ENCODE data around the gene SYDE2. TPM values are rescaled to one million over a fixed set of nuclear protein-coding genes. Genes with fewer than 3 reads are reported as not detected.

The SYDE2 gene
- total RNA-seq, 3 donors from 2014 or later (not counting 1 experiment from before 2014, with no cell fraction given), result 0.11 to 0.35 TPM; not detected in 1

- Histone ChIP-seq H3K27ac (ENCODE audit: low read length) (no peak overlapping the region), H3K4me3 (ENCODE audit: low read length) (no peak overlapping the region), H3K36me3 (ENCODE audit: control insufficient read depth, insufficient read depth, low read length) (no peaks in the 10 kb centered on the region), H3K27me3 (ENCODE audit: control insufficient read depth, insufficient read depth, low read length) (no peaks in the 10 kb centered on the region), H3K4me1 (ENCODE audit: control insufficient read depth, insufficient read depth, low read length) (no peaks in the 10 kb centered on the region), H3K9me3 (ENCODE audit: control insufficient read depth, insufficient read depth, low read length) (no peaks in the 10 kb centered on the region)
- intact Hi-C loops (cut with micrococcal nuclease), result no loop called here
- TF ChIP-seq CTCF (IDR thresholded peaks at IDR 0.05), result no peak
- no peak for DNase-seq
- Mint-ChIP-seq H3K27ac (no peak overlapping the region), H3K9me3 (no peaks in the 10 kb centered on the region), H3K36me3 (no peaks in the 10 kb centered on the region), H3K4me1 (no peaks in the 10 kb centered on the region), H3K4me3 (no peak overlapping the region), H3K27me3 (ENCODE audit: low read depth in 2 of 2) (peaks cover 12 to 44% of the 10 kb centered on the region in 2 donors)
- no peak for ATAC-seq
Observed at GRCh38 chr1:85216697-85217096, 15.9 kb upstream of the SYDE2 start.

GRCh38 chr1:85214654-85215053 is 13.8 kb upstream of the SYDE2 start:
- peaks cover 11 to 41% of the 10 kb centered on the region in 2 donors for H3K27me3 Mint-ChIP-seq (ENCODE audit: low read depth in 2 of 2)

DNA sequence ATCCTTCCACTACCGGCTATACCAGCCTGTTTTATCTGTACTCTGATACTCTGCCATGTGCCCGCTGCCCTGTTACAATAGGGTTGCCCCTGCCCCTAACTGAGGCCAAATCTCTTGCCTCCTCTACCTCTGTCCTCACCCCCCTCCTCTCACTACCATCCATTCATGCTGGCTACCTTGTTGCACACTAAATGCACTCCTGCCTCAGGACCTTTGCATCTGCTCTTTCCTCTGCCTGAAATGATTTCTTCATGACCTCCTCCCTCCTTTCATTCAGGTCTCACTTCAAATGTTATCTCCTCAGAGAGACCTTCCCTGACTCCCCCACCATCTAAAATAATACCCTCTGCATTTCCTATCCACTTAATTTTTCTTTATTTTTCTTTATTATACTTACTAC is 7.7 kb upstream of the SYDE2 start:
- no peak for TF ChIP-seq CTCF (IDR thresholded peaks at IDR 0.05)
- H3K4me3 ChIP-seq (ENCODE audit: low read length), result no peak overlapping the region
- Mint-ChIP-seq H3K36me3 (no peaks in the 10 kb centered on the region), H3K4me1 (no peaks in the 10 kb centered on the region), H3K27ac (no peak overlapping the region), H3K4me3 (no peak overlapping the region), H3K27me3 (ENCODE audit: low read depth in 2 of 2) (peaks cover 24 to 53% of the 10 kb centered on the region in 2 donors), H3K9me3 (no peaks in the 10 kb centered on the region)
- DNase-seq (no peak), ATAC-seq (no peak)
- H3K4me1 ChIP-seq (ENCODE audit: control insufficient read depth, insufficient read depth, low read length), result no peaks in the 10 kb centered on the region
- H3K27me3 ChIP-seq (ENCODE audit: control insufficient read depth, insufficient read depth, low read length), result peaks cover 21% of the 10 kb centered on the region
- H3K27ac ChIP-seq (ENCODE audit: low read length), result no peak overlapping the region
- H3K9me3 ChIP-seq (ENCODE audit: control insufficient read depth, insufficient read depth, low read length), result no peaks in the 10 kb centered on the region
- no peaks in the 10 kb centered on the region for H3K36me3 ChIP-seq (ENCODE audit: control insufficient read depth, insufficient read depth, low read length)
- intact Hi-C loops (cut with micrococcal nuclease), result no loop called here
- WGBS (ENCODE audit: insufficient coverage), result 88% methylated on average over 2 of the region's 2 CpGs

More at GRCh38 chr1:85214654-85215053, 13.8 kb upstream of the SYDE2 start:
- Mint-ChIP-seq H3K9me3 (no peaks in the 10 kb centered on the region), H3K4me1 (no peaks in the 10 kb centered on the region), H3K36me3 (no peaks in the 10 kb centered on the region), H3K27ac (no peak overlapping the region), H3K4me3 (no peak overlapping the region)
- DNase-seq (no peak), ATAC-seq (no peak)
- H3K27ac ChIP-seq (ENCODE audit: low read length), result no peak overlapping the region
- intact Hi-C loops (cut with micrococcal nuclease), result no loop called here
- H3K27me3 ChIP-seq (ENCODE audit: control insufficient read depth, insufficient read depth, low read length), result no peaks in the 10 kb centered on the region
- no peaks in the 10 kb centered on the region for H3K4me1 ChIP-seq (ENCODE audit: control insufficient read depth, insufficient read depth, low read length)
- no peaks in the 10 kb centered on the region for H3K9me3 ChIP-seq (ENCODE audit: control insufficient read depth, insufficient read depth, low read length)
- WGBS (ENCODE audit: insufficient coverage), result 73% methylated on average over 3 of the region's 5 CpGs
- H3K4me3 ChIP-seq (ENCODE audit: low read length), result no peak overlapping the region
- TF ChIP-seq CTCF (IDR thresholded peaks at IDR 0.05), result no peak
- H3K36me3 ChIP-seq (ENCODE audit: control insufficient read depth, insufficient read depth, low read length), result no peaks in the 10 kb centered on the region

- ATAC-seq (no peak), DNase-seq (no peak)
- Histone ChIP-seq H3K9me3 (ENCODE audit: control insufficient read depth, insufficient read depth, low read length) (no peaks in the 10 kb centered on the region), H3K36me3 (ENCODE audit: control insufficient read depth, insufficient read depth, low read length) (no peaks in the 10 kb centered on the region), H3K4me3 (ENCODE audit: low read length) (no peak overlapping the region), H3K27ac (ENCODE audit: low read length) (no peak overlapping the region), H3K4me1 (ENCODE audit: control insufficient read depth, insufficient read depth, low read length) (peaks cover 9% of the 10 kb centered on the region), H3K27me3 (ENCODE audit: control insufficient read depth, insufficient read depth, low read length) (peaks cover 37% of the 10 kb centered on the region)
- Mint-ChIP-seq H3K36me3 (no peaks in the 10 kb centered on the region), H3K27me3 (ENCODE audit: low read depth in 2 of 2) (peaks cover 38 to 61% of the 10 kb centered on the region in 2 donors), H3K4me1 (peaks cover 7 to 15% of the 10 kb centered on the region in 2 donors), H3K4me3 (peak overlapping the region; percentile 8), H3K9me3 (no peaks in the 10 kb centered on the region), H3K27ac (no peak overlapping the region)
- no peak for TF ChIP-seq CTCF (IDR thresholded peaks at IDR 0.05)
- WGBS (ENCODE audit: insufficient coverage), result no CpG with 5 or more reads among the region's 2 CpGs
- intact Hi-C loops (cut with micrococcal nuclease), result no loop called here
Observed at GRCh38 chr1:85203573-85204171, 2.9 kb upstream of the SYDE2 start.
